Astrocyte of the cerebellum (primary cell): ENCODE results near the gene ZNF516.

ENCODE experiments used
- DNase-seq: peaks from one replicate; pipeline ENCODE4 v3.0.0-alpha.2; 2011; ENCODE audit warnings: low read depth
- H3K4me3 ChIP-seq: 2 replicates; pipeline ENCODE4 v1.5.1; 2011; ENCODE audit warnings: mild to moderate bottlenecking, low read depth, low read length, moderate library complexity
- CTCF ChIP-seq: IDR thresholded peaks from 2 replicates; pipeline ENCODE4 v1.5.1; 2012; ENCODE audit warnings: low read length, low read depth, moderate library complexity, mild to moderate bottlenecking; ENCODE audit errors: missing control alignments
- in situ Hi-C: cut with HindIII; loops from 2 replicates; pipeline ENCODE4 v1.10.0; 2017; ENCODE audit warnings: low sequenced_read_pairs

Gene ZNF516

GRCh38 chr18:76487070-76487469 lies 8.0 kb downstream of the ZNF516 start:
- DNase-seq = no peak
- no peak for TF ChIP-seq CTCF
- in situ Hi-C loops = no loop called here
- H3K4me3 ChIP-seq = no peak overlapping the region

GRCh38 chr18:76486574-76486973 lies 8.5 kb downstream of the ZNF516 start:
- H3K4me3 ChIP-seq = no peak overlapping the region
- no peak for TF ChIP-seq CTCF
- DNase-seq = no peak
- in situ Hi-C loops = no loop called here

- DNase-seq = no peak
- in situ Hi-C loops = no loop called here
- no peak overlapping the region for H3K4me3 ChIP-seq
- no peak for TF ChIP-seq CTCF
Observed at GRCh38 chr18:76486038-76486437, 9.0 kb downstream of the ZNF516 start.

GRCh38 chr18:76484749-76485387 lies 10.2 kb downstream of the ZNF516 start:
- no peak for TF ChIP-seq CTCF
- H3K4me3 ChIP-seq = no peak overlapping the region
- in situ Hi-C loops = no loop called here
- no peak for DNase-seq

GRCh38 chr18:76483780-76484179 lies 11.3 kb downstream of the ZNF516 start:
- no peak for DNase-seq
- H3K4me3 ChIP-seq = no peak overlapping the region
- in situ Hi-C loops = no loop called here
- TF ChIP-seq CTCF = no peak

- H3K4me3 ChIP-seq = no peak overlapping the region
- DNase-seq = no peak
- TF ChIP-seq CTCF = no peak
- in situ Hi-C loops = no loop called here
Observed at GRCh38 chr18:76482971-76483691, 11.9 kb downstream of the ZNF516 start.
